HepG2 (cell line): ENCODE results near the gene RTP4. TPM values are rescaled to one million over a fixed set of nuclear protein-coding genes. Genes with fewer than 3 reads are reported as not detected.

ENCODE experiments used
- ATAC-seq: fragments of 200-7000 bp; cut with Tn5 transposase; 3 replicates; pipeline ENCODE4 v1.9.1; 2020; ENCODE audit warnings: mild to moderate bottlenecking, moderate library complexity
- BruUV-seq: library from RNA; stranded (reverse); fragments of 400-500 nt; replicated peaks from 2 replicates; lab custom pipeline; 2021; lab: Mats Ljungman, UMichigan
- CTCF ChIA-PET: fragments of 300-600 bp; formaldehyde crosslinking; extraction: SDS; loops from one replicate; lab custom pipeline; 2021; ENCODE audit warnings: low total read pairs, inconsistent platforms, low intra/inter-chr PET ratio; lab: Yijun Ruan, JAX
- POLR2A ChIA-PET: fragments of 350-600 bp; sonication (Branson Sonifier 250); formaldehyde crosslinking; loops from one replicate; lab custom pipeline; 2020; ENCODE audit warnings: antibody characterized with exemption, inconsistent platforms; lab: Yijun Ruan, JAX
- DNase-seq: peaks from one replicate; pipeline ENCODE4 v3.0.0-alpha.2; 2015; ENCODE audit warnings: low spot score
- FAIRE-seq: peaks from 3 replicates; lab custom pipeline; 2011; peaks lifted over from hg19 to GRCh38; lab: Jason Lieb, UNC
- H2AFZ ChIP-seq: one replicate; pipeline ENCODE4 v1.6.1; 2011; ENCODE audit warnings: low read length, inconsistent platforms
- H3K27ac ChIP-seq: fragments of 300-600 bp; 3 replicates; pipeline ENCODE4 v1.8.0; 2011; ENCODE audit warnings: mixed run types, mild to moderate bottlenecking, mixed read lengths, low read length, inconsistent platforms; ENCODE audit not compliant: insufficient read depth; ENCODE audit errors: extremely low read length
- H3K27me3 ChIP-seq, 2 experiments: fragments of 200-600 bp in 1 of 2; 2 replicates in 1 of 2; 3 replicates in 1 of 2; pipeline versions ENCODE4 v1.6.0 to v1.8.0; 2011; ENCODE audit warnings: low read length in 2 of 2, mild to moderate bottlenecking in 2 of 2, moderate library complexity in 2 of 2, inconsistent platforms in 1 of 2; ENCODE audit not compliant: insufficient read depth in 2 of 2, control insufficient read depth in 1 of 2
- H3K36me3 ChIP-seq, 2 experiments: fragments of 200-600 bp in 1 of 2; replicated peaks in 1 of 2; 2 replicates in 1 of 2; 3 replicates in 1 of 2; pipeline versions ENCODE4 v1.5.1 to v1.8.0; 2011; ENCODE audit warnings: low read length in 2 of 2, inconsistent platforms in 1 of 2; ENCODE audit not compliant: insufficient read depth in 2 of 2, control insufficient read depth in 1 of 2
- H3K4me1 ChIP-seq: 2 replicates; pipeline ENCODE4 v1.5.1; 2012; ENCODE audit warnings: low read length, inconsistent platforms; ENCODE audit not compliant: insufficient read depth
- H3K4me2 ChIP-seq: 2 replicates; pipeline ENCODE4 v1.6.0; 2011; ENCODE audit warnings: low read depth, low read length, inconsistent platforms
- H3K4me3 ChIP-seq, 3 experiments: fragments of 200-600 bp in 1 of 3; sonication (generic), shearing (Covaris generic) in 1 of 3; replicated peaks in 1 of 3; 2 replicates each; pipeline ENCODE4 v1.5.1; 2011 to 2016; ENCODE audit warnings: low read length in 3 of 3, inconsistent platforms in 2 of 3, low read depth in 2 of 3, mild to moderate bottlenecking in 2 of 3, control low read depth in 1 of 3, mixed read lengths in 1 of 3; ENCODE audit not compliant: insufficient read depth in 1 of 3
- H3K79me2 ChIP-seq: one replicate; pipeline ENCODE4 v1.6.1; 2011; ENCODE audit warnings: low read length, inconsistent platforms; ENCODE audit not compliant: insufficient read depth
- H3K9ac ChIP-seq: 2 replicates; pipeline ENCODE4 v1.6.0; 2011; ENCODE audit warnings: mild to moderate bottlenecking, low read depth, low read length, inconsistent platforms; ENCODE audit not compliant: insufficient read depth
- H3K9me3 ChIP-seq: 2 replicates; pipeline ENCODE4 v1.5.1; 2012; ENCODE audit warnings: mild to moderate bottlenecking, low read length
- H4K20me1 ChIP-seq: 2 replicates; pipeline ENCODE4 v1.6.0; 2011; ENCODE audit warnings: inconsistent platforms, mild to moderate bottlenecking, low read length, moderate library complexity; ENCODE audit not compliant: insufficient read depth
- AFF4 ChIP-seq: sonication (generic); formaldehyde crosslinking; IDR thresholded peaks from 2 replicates; pipeline ENCODE4 v1.4.0; 2020; ENCODE audit warnings: missing genetic modification reagents
- JUND ChIP-seq: sonication (generic); formaldehyde crosslinking; IDR thresholded peaks from 2 replicates; pipeline ENCODE4 v1.8.0; 2022; ENCODE audit warnings: mild to moderate bottlenecking, missing genetic modification reagents
- KDM3A ChIP-seq: IDR thresholded peaks from 2 replicates; pipeline ENCODE4 v1.6.1; 2018; ENCODE audit warnings: low read depth, missing compliant biosample characterization
- ZBTB34 ChIP-seq: sonication (generic); formaldehyde crosslinking; IDR thresholded peaks from 2 replicates; pipeline ENCODE4 v1.8.0; 2022; ENCODE audit warnings: mild to moderate bottlenecking, missing genetic modification reagents
- ZNF251 ChIP-seq: sonication (generic); formaldehyde crosslinking; IDR thresholded peaks from 2 replicates; pipeline ENCODE4 v1.9.0; 2021; ENCODE audit warnings: mild to moderate bottlenecking, missing genetic modification reagents
- ZNF280D ChIP-seq: sonication (generic); formaldehyde crosslinking; IDR thresholded peaks from 2 replicates; pipeline ENCODE4 v1.5.1; 2020; ENCODE audit warnings: mild to moderate bottlenecking, missing genetic modification reagents
- ZNF354B ChIP-seq: sonication (generic); formaldehyde crosslinking; IDR thresholded peaks from 2 replicates; pipeline ENCODE4 v1.8.0; 2022; ENCODE audit warnings: mild to moderate bottlenecking, missing genetic modification reagents
- WGBS: methylation state at CpG from one replicate; pipeline ENCODE4 v1.1.6; 2017; ENCODE audit warnings: low lambda C conversion rate; 5-methylcytosine and 5-hydroxymethylcytosine counted together
- in situ Hi-C: cut with HindIII; loops from 2 replicates; pipeline ENCODE4 v1.10.0; 2017; ENCODE audit warnings: low pct_unique_long_range_greater_than_20kb; ENCODE audit not compliant: extremely low pct_ligation_motif_present
- intact Hi-C: fragments of 100-400 bp; cut with micrococcal nuclease; formaldehyde crosslinking; loops from one replicate; pipeline ENCODE4 v1.10.0; 2022; ENCODE audit not compliant: unreplicated experiment
- polyA plus RNA-seq, 8 experiments: library from polyadenylated mRNA; depleted of rRNA in 3 of 8; stranded (reverse) in 7 of 8; unstranded in 1 of 8; fragments of >200 nt; fragmentation: Illumina TruSeq in 4 of 8; extraction: Trizol in 4 of 8; gene quantifications; 2 replicates each; pipeline versions ENCODE4 v1.2.1 to v1.2.3, GENCODE V29; 2011 to 2016; ENCODE audit warnings: low read depth in 4 of 8, missing spikeins in 1 of 8, mixed read lengths in 1 of 8; ENCODE audit not compliant: insufficient read depth in 1 of 8
- total RNA-seq, 5 experiments: library from RNA; depleted of rRNA; stranded (reverse); fragments of >200 nt; fragmentation: Illumina TruSeq; extraction: Trizol; gene quantifications; 2 replicates each; pipeline ENCODE4 v1.2.3, GENCODE V29; 2016; ENCODE audit warnings: low read depth in 1 of 5

The RTP4 gene
- total and polyA plus RNA-seq, 2 of the 13 experiments (the other 11 are each of a cell fraction or from before 2014, with no cell fraction given) = 0.11 to 0.62 TPM

GRCh38 chr3:187382609-187383151 lies 14.5 kb downstream of the RTP4 start:
- H3K27ac ChIP-seq = no peak overlapping the region
- TF ChIP-seq ZBTB34 (CRISPR knock-in tag) (no peak), ZNF280D (no peak), ZNF251 (CRISPR knock-in tag) (no peak), JUND (CRISPR knock-in tag) (no peak), KDM3A (CRISPR knock-in tag) (no peak), AFF4 (CRISPR knock-in tag) (no peak), ZNF354B (CRISPR knock-in tag) (no peak)
- POLR2A ChIA-PET = no interaction called here
- H3K4me3 ChIP-seq = no peak overlapping the region
- CTCF ChIA-PET = no interaction called here
- no peak overlapping the region for H3K9ac ChIP-seq
- H3K4me1 ChIP-seq = no peaks in the 10 kb centered on the region
- peaks cover 0 to 1% of the 10 kb centered on the region in 2 experiments; a peak in 1 of 5 replicates for H3K27me3 ChIP-seq
- H3K9me3 ChIP-seq = no peaks in the 10 kb centered on the region
- H3K79me2 ChIP-seq = no peaks in the 10 kb centered on the region
- in situ Hi-C loops (no loop called here), intact Hi-C loops (no loop called here)
- ATAC-seq (no peak), DNase-seq (no peak), FAIRE-seq (no peak)
- no peak overlapping the region for H3K4me2 ChIP-seq
- H4K20me1 ChIP-seq = no peaks in the 10 kb centered on the region
- 15% methylated on average over 8 of the region's 8 CpGs for WGBS
- no peak overlapping the region for H2AFZ ChIP-seq
- BruUV-seq = no TSS peak
- no peaks in the 10 kb centered on the region for H3K36me3 ChIP-seq
